Measurements from ENCODE around the gene NCOA3.

The NCOA3 gene

DNA sequence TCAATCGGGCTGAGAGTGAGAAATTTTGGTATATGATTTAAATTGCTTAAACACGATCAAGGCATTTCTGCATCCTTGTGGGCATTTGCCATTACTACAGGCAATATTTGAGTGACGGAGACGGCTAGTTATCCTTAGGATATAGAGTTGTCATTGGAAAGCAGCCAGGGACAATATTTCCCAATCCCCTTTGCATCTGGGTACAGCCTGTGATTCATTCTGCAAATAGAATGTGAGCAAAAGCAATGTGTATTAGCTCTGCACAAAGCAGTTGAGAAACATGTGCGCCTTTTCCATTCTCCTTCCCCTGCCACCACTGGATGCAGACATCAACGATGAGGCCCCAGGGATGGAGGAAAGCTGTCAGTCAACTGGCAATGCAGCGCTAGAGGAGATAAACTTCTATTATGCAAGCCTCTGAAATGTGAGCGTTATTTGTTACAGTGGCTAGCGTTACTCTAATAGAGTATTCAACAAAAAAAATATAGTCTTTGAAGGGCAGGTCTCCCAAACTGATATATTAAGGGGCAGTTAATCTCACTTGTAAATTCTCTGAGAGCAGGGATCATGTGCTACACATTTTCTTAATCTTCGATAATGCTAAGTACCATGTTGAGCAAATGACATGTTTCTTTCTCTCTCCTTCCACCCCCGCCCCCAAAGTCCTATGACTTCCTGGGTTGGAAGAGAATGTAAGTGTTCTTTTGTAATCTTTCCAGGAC, 37.1 kb upstream of the NCOA3 start:
- DNase-seq (ENCODE audit: low spot score), result peak; percentile 99
- TF ChIP-seq, protein P1, sequence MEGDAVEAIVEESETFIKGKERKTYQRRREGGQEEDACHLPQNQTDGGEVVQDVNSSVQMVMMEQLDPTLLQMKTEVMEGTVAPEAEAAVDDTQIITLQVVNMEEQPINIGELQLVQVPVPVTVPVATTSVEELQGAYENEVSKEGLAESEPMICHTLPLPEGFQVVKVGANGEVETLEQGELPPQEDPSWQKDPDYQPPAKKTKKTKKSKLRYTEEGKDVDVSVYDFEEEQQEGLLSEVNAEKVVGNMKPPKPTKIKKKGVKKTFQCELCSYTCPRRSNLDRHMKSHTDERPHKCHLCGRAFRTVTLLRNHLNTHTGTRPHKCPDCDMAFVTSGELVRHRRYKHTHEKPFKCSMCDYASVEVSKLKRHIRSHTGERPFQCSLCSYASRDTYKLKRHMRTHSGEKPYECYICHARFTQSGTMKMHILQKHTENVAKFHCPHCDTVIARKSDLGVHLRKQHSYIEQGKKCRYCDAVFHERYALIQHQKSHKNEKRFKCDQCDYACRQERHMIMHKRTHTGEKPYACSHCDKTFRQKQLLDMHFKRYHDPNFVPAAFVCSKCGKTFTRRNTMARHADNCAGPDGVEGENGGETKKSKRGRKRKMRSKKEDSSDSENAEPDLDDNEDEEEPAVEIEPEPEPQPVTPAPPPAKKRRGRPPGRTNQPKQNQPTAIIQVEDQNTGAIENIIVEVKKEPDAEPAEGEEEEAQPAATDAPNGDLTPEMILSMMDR (conservative IDR thresholded peaks at IDR 0.05; ENCODE audit: low read depth), result peak; percentile 84
- H3K27ac ChIP-seq, result peak overlapping the region; percentile 98
- ChIA-PET CTCF (interaction anchor here (0.6 to 1.8 kb wide), 6 partner anchors 8 to 927 kb away, joined by 3 to 10 read pairs (median 4); no protein-coding TSS in a partner anchor), POLR2A (ENCODE audit: low non-redundant PET) (interaction anchor here (0.6 to 0.7 kb wide), 2 partner anchors 32 to 37 kb away, joined by 3 read pairs; partner anchors contain the start of gene NCOA3)

DNA sequence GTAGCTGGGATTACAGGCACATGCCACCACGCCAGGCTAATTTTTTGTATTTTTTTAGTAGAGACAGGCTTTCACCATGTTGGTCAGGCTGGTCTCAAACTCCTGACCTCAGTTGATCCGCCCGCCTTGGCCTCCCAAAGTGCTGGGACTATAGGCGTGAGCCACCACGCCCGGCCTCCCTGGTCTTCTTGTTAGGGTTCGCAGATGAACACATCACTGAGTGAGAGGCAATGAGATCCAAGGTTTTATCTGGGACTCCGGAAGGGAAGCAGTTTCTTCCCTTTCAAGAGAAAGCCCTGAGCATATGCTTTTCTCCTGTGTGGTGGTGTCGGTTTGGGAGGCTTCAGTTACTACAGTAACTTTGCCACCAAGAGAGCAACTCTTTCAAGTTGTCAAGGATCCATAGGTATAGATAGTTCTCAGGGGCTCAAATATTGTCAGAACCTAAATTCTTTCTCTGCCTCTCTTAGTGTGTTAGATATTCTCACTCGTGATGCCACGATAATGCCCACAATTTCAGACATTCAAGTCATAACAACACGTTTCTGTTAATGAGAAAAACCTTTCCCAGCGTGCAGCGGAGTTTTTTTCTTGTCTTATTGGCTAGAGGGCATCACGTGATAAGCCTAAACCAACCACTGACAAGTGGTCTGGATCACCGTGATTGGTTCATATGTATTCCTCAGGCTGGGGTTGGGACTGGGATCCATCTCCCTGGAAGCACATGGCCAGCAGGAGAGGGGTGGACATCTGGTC, 36.2 kb upstream of the NCOA3 start:
- CTCF ChIA-PET, result no interaction called here
- POLR2A ChIA-PET (ENCODE audit: low non-redundant PET), result no interaction called here
- TF ChIP-seq, protein P1 (conservative IDR thresholded peaks at IDR 0.05; ENCODE audit: low read depth), result no peak
- H3K27ac ChIP-seq, result peak overlapping the region; percentile 98
- DNase-seq (ENCODE audit: low spot score), result no peak

DNA sequence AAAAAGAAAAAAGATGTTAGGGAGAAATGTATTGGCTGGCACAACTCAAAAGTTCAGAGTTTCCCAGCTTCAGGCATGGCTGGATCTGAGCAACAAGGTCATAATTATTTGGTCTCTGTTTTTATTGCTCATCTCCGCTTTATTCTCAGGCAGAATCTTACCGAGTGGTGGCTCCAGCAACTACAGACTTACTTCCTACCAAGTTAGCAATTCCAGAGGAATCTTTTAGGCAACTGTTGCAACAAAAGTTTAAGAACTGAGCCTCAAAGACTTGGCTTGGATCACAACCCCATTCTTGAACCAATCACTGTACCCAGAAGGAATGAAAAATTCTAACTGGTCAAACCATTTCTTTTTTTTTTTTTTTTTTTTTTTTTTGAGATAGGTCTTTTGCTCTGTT, 35.5 kb upstream of the NCOA3 start:
- DNase-seq (ENCODE audit: low spot score), result no peak
- TF ChIP-seq, protein P1 (conservative IDR thresholded peaks at IDR 0.05; ENCODE audit: low read depth), result no peak
- ChIA-PET CTCF (interaction anchor here (0.6 kb wide), 2 partner anchors 16 to 265 kb away, joined by 4 to 7 read pairs; no protein-coding TSS in a partner anchor), POLR2A (ENCODE audit: low non-redundant PET) (no interaction called here)
- no peak overlapping the region for H3K27ac ChIP-seq

DNA sequence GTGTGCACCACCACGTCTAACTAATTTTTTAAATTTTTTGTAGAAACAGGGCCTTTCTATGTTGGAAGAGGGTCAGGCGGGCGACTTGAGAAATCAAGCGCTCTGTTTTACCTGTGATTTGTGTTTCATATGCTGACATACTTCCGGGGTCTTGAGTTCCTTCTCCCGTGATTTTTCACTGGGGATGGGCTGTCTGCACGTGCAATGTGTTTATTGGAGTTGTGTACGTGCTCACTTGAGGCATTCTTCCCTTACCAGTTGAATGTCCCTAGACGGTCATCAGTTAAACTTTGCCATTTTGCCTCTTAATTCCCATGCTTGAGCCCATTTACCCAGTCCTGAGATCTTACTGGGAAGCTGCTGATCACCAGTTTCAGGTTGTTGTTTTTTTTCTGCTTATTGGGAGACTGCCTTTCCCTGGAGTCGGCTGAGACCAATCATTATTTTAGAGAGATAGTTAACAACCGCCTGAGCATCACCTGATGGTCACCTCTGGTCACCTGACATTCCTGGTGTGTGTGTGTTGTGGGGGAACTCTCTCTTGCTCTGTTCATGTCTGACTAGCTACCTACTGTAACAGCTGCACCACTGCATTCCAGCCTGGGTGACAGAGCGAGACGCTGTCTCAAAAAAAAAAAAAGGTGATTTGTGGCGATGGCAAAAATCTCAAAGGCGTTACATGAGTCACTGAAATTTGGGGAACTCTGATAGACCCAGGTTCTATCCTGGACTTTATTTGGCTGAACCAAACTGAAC, 34.8 kb upstream of the NCOA3 start:
- no peak overlapping the region for H3K27ac ChIP-seq
- CTCF ChIA-PET, result interaction anchor here (0.6 kb wide), 2 partner anchors 15 to 266 kb away, joined by 4 to 7 read pairs; no protein-coding TSS in a partner anchor
- no peak for DNase-seq (ENCODE audit: low spot score)
- POLR2A ChIA-PET (ENCODE audit: low non-redundant PET), result no interaction called here
- TF ChIP-seq, protein P1 (conservative IDR thresholded peaks at IDR 0.05; ENCODE audit: low read depth), result no peak

DNA sequence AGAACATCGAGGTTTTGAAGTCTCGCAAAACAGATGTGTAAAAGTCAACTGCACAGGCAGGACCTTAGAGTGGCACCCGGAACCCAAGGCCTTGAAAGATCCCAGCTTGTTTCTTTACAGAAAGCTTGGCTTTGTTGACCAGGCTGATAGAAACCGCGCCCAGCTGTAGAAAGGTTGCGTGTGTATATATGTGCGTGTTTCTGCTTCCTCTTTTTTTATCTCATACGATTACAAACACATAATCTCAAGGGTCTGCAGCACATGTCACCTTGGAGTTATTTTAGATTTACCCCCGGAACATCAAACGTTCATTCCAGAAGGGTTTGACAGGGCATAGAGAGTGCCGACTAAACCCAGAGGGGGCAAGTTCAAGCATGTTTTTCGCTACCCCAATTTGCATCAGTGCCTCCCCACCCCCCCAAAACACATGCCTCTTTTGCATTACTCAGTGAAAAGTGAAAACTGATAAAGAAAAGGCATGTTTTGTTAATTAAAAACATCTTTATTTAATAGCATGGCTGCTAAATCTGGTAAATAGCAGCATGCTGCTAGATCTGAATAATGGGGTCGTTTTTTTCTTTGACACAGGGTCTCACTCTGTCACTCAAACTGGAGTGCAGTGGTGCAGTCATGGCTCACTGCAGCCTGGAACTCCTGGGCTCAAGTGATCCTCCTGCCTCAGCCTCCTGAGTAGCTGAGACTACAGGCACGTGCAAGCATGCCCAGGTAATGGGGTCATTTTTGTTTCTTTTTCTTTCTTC, 33.2 kb upstream of the NCOA3 start:
- POLR2A ChIA-PET (ENCODE audit: low non-redundant PET), result no interaction called here
- DNase-seq (ENCODE audit: low spot score), result no peak
- H3K27ac ChIP-seq, result peak overlapping the region; percentile 25
- CTCF ChIA-PET, result interaction anchor here (1.1 to 1.2 kb wide), 2 partner anchors 33 to 84 kb away, joined by 3 to 4 read pairs; no protein-coding TSS in a partner anchor
- TF ChIP-seq, protein P1 (conservative IDR thresholded peaks at IDR 0.05; ENCODE audit: low read depth), result no peak
